Naive B cell (primary cell): ENCODE measurements around the gene PMIS2. TPM values are rescaled to one million over a fixed set of nuclear protein-coding genes. Genes with fewer than 3 reads are reported as not detected.
A peak's percentile ranks its signal among the peaks of the same experiment; 100 is the strongest.

Source experiments
- ATAC-seq, 2 donors: fragments of 150-1000 bp; cut with Tn5 transposase; 2 replicates each; pipeline ENCODE4 v1.10.0; 2021; ENCODE audit warnings: low read depth in 2 of 2, mild to moderate bottlenecking in 2 of 2, moderate library complexity in 2 of 2
- DNase-seq: peaks from one replicate; pipeline ENCODE4 v3.0.0; 2022
- H3K27ac Mint-ChIP-seq, 6 donors: one replicate each; pipeline ENCODE4 v1.8.0; 2020 to 2022; ENCODE audit warnings: mild to moderate bottlenecking in 6 of 6, mixed read lengths in 6 of 6, moderate library complexity in 5 of 6, inconsistent platforms in 2 of 6
- H3K27me3 Mint-ChIP-seq, 3 donors: one replicate each; pipeline ENCODE4 v1.8.0; 2021 to 2022; ENCODE audit warnings: mixed read lengths in 3 of 3, mild to moderate bottlenecking in 1 of 3
- H3K36me3 Mint-ChIP-seq, 2 donors: one replicate each; pipeline ENCODE4 v1.8.0; 2020 to 2022; ENCODE audit warnings: mixed read lengths in 2 of 2, inconsistent platforms in 1 of 2, mild to moderate bottlenecking in 1 of 2
- H3K4me1 Mint-ChIP-seq, 3 donors: one replicate each; pipeline ENCODE4 v1.8.0; 2020 to 2022; ENCODE audit warnings: mixed read lengths in 3 of 3, inconsistent platforms in 1 of 3, mild to moderate bottlenecking in 1 of 3, moderate library complexity in 1 of 3
- H3K4me3 Mint-ChIP-seq, 8 donors: one replicate each; pipeline ENCODE4 v1.8.0; 2020 to 2022; ENCODE audit warnings: mild to moderate bottlenecking in 8 of 8, mixed read lengths in 8 of 8, moderate library complexity in 8 of 8, inconsistent platforms in 2 of 8
- H3K9me3 Mint-ChIP-seq, 7 donors: one replicate each; pipeline ENCODE4 v1.8.0; 2020 to 2022; ENCODE audit warnings: mixed read lengths in 7 of 7, mild to moderate bottlenecking in 5 of 7, inconsistent platforms in 2 of 7, moderate library complexity in 1 of 7
- polyA plus RNA-seq, 6 donors: library from polyadenylated mRNA; unstranded; fragments of 300-500 nt; fragmentation: Illumina TruSeq; gene quantifications; one replicate each; pipeline ENCODE4 v1.2.3, GENCODE V29; 2021; ENCODE audit warnings: low read depth in 6 of 6

Gene PMIS2
- polyA plus RNA-seq, 6 donors from 2014 or later = not detected

DNA sequence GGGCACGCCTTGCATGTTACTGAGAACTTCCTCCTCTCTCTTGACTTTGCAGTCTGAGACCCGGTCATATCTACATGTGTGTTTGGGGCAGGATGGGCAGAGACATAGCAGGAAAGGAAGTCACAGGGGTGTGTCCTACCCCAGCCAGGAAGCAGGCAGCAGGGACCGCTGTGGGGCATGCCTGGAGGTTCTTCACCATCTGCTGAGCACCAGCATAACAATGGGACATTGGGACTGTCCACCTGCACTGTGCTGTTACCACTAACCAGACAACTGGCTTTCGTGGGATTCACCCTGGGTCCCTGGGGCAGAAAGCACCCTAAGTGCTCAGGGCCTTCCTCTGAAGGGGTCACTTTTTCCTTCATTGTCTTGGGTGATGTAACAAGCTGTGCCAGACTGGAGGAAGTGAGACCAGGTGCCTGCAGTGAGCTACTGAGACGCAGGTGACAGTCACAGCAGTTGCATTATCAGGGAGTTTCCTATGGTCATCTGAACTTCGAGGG lies 23.9 kb downstream of the PMIS2 start:
- Mint-ChIP-seq H3K27ac (peak overlapping the region; percentile 97 to 99 (median 98)), H3K36me3 (peaks cover 0 to 6% of the 10 kb centered on the region in 2 donors), H3K27me3 (no peaks in the 10 kb centered on the region), H3K9me3 (peaks cover 0 to 7% (median 6%) of the 10 kb centered on the region in 7 donors), H3K4me3 (peak overlapping the region; percentile 22 to 86 (median 78)), H3K4me1 (peaks cover 33 to 51% (median 41%) of the 10 kb centered on the region in 3 donors)
- peak; percentile 74 for DNase-seq
- ATAC-seq = peak; percentile 67 to 76

DNA sequence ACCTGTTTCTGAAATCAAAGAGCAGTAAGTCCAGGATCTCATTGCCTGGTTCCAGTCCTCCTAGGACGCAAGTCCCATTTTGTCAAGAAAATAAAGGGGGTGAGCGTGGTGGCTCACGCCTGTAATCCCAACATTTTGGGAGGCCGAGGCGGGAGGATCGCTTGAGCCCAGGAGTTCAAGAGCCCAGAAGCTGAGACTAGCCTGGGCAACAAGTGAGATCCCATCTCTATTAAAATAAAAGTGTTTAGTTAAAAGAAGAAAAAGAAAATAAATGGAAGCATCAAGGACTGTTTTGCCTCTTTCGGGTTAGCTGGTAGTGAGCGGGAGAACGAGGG lies 26.2 kb downstream of the PMIS2 start:
- Mint-ChIP-seq H3K9me3 (peaks cover 0 to 7% (median 6%) of the 10 kb centered on the region in 7 donors), H3K27me3 (no peaks in the 10 kb centered on the region), H3K36me3 (peaks cover 6 to 13% of the 10 kb centered on the region in 2 donors), H3K4me1 (peaks cover 37 to 53% (median 41%) of the 10 kb centered on the region in 3 donors), H3K4me3 (peak overlapping the region; percentile 82 to 95 (median 90)), H3K27ac (peak overlapping the region; percentile 97 to 99 (median 98))
- ATAC-seq = no peak
- DNase-seq = no peak

DNA sequence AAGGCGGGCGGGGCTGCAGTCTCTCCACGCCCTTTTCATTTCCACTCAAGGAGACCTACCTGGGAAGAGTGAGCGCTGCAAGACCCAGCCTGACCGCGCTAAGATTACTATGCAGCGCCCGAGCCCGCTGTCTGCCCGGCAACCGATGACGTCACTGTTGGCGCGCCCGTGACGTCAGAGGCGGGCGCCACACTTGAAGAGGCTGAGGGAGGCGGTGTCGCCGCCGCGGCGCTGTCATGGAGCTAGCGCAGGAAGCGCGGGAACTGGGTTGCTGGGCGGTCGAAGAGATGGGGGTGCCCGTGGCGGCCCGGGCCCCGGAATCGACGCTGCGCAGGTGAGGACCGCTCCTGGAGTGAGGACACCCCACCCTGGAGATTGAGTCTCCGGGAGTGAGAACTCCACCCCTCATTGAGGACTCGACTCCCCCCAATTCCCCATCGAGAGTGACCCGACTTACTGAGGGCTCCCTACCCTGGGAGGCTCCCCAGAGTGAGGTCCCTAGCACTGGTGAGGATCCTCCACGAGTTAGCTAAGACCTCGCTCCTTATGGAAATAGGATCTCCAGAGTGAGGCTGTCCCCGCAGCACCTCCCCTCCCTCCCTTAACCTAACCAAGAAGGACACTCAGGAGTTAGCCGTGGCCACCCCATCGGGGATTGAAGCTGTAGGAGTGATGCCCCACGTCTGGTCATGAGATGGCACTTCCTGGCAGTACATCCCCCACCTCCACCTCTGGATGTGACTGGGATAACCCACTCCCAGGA lies 26.8 kb downstream of the PMIS2 start, which contains the start of gene HAUS5:
Gene HAUS5 (plus strand): TSS at position 177 of the 763 bp plus-strand sequence. CDS start 60 bp downstream, at position 237.
- peak; percentile 97 for DNase-seq
- peaks cover 6 to 13% of the 10 kb centered on the region in 2 donors for H3K36me3 Mint-ChIP-seq
- H3K9me3 Mint-ChIP-seq = peaks cover 0 to 7% (median 4%) of the 10 kb centered on the region in 7 donors
- ATAC-seq = peak; percentile 65 to 72
- H3K27ac Mint-ChIP-seq = peak within 1 kb of the TSS; percentile 97 to 99 (median 98)
- H3K4me3 Mint-ChIP-seq = peak within 1 kb of the TSS; percentile 82 to 95 (median 90)
- H3K27me3 Mint-ChIP-seq = no peaks in the 10 kb centered on the region
- H3K4me1 Mint-ChIP-seq = peaks cover 37 to 53% (median 41%) of the 10 kb centered on the region in 3 donors

GRCh38 chr19:35613574-35613973 lies 27.6 kb downstream of the PMIS2 start:
- ATAC-seq = no peak
- peaks cover 33 to 48% (median 37%) of the 10 kb centered on the region in 3 donors for H3K4me1 Mint-ChIP-seq
- H3K4me3 Mint-ChIP-seq = peak overlapping the region; percentile 52 to 95 (median 88)
- peaks cover 6 to 8% of the 10 kb centered on the region in 2 donors for H3K36me3 Mint-ChIP-seq
- DNase-seq = no peak
- no peaks in the 10 kb centered on the region for H3K27me3 Mint-ChIP-seq
- H3K9me3 Mint-ChIP-seq = peaks cover 0 to 2% (median 0%) of the 10 kb centered on the region in 7 donors
- peak overlapping the region in 4 of 6 donors; percentile 56 to 98 (median 94) for H3K27ac Mint-ChIP-seq

DNA sequence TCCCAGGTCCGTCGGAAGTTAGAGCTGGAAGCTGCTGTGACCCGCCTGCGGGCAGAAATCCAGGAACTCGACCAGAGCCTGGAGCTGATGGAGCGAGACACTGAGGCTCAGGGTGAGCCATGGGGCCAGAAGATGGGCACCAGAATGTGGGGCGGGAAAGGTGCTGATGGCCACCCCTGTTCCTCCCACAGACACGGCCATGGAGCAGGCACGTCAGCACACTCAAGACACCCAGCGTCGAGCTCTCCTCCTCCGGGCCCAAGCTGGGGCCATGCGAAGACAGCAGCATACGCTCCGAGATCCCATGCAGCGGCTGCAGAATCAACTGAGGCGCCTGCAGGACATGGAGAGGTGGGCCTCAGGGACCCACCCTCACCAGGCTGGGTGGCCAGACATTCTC lies 29.1 kb downstream of the PMIS2 start:
- Mint-ChIP-seq H3K4me1 (peaks cover 24 to 34% (median 27%) of the 10 kb centered on the region in 3 donors), H3K27ac (peak overlapping the region in 1 of 6 donors; percentile 97), H3K9me3 (no peaks in the 10 kb centered on the region), H3K36me3 (peaks cover 6 to 7% of the 10 kb centered on the region in 2 donors), H3K27me3 (no peaks in the 10 kb centered on the region), H3K4me3 (peak overlapping the region in 2 of 8 donors; percentile 37 to 44)
- no peak for ATAC-seq
- no peak for DNase-seq

- ATAC-seq (no peak), DNase-seq (no peak)
- Mint-ChIP-seq H3K4me1 (peaks cover under 1 to 10% (median 3%) of the 10 kb centered on the region in 3 donors), H3K9me3 (no peaks in the 10 kb centered on the region), H3K36me3 (peaks cover 6 to 23% of the 10 kb centered on the region in 2 donors), H3K27me3 (no peaks in the 10 kb centered on the region), H3K4me3 (no peak overlapping the region), H3K27ac (peak overlapping the region in 1 of 6 donors; percentile 7)
Observed at GRCh38 chr19:35618857-35619256, 32.9 kb downstream of the PMIS2 start.

DNA sequence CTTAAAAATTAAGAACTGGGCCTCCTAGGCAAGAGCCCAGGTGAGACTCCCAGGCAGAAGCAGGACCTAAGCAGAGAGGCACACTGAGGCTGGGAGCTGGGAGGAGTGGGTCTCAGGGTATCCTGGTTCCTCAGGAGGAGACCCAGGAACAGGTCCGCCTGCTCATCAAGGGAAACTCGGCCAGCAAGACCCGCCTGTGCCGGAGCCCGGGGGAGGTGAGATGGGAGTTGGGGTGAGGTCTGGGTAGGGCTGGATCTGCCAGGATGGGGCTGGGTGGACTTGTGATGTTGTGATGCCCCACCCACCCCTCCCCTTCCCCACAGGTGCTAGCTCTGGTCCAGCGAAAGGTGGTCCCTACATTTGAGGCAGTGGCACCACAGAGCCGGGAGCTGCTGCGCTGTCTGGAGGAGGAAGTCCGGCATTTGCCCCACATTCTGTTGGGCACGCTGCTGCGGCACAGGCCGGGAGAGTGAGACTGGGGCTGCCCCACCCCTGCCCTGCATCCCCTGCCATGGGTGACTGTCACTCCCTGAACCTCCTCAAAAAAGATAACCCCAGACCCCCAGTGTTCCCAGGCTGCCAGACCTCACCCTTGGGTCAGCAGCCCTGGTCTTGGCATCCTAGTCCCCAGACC lies 33.4 kb downstream of the PMIS2 start:
- ATAC-seq (no peak), DNase-seq (no peak)
- Mint-ChIP-seq H3K4me3 (no peak overlapping the region), H3K27ac (peak overlapping the region in 1 of 6 donors; percentile 72), H3K36me3 (peaks cover 6 to 23% of the 10 kb centered on the region in 2 donors), H3K9me3 (no peaks in the 10 kb centered on the region), H3K4me1 (peaks cover 0 to 9% (median 3%) of the 10 kb centered on the region in 3 donors), H3K27me3 (no peaks in the 10 kb centered on the region)

DNA sequence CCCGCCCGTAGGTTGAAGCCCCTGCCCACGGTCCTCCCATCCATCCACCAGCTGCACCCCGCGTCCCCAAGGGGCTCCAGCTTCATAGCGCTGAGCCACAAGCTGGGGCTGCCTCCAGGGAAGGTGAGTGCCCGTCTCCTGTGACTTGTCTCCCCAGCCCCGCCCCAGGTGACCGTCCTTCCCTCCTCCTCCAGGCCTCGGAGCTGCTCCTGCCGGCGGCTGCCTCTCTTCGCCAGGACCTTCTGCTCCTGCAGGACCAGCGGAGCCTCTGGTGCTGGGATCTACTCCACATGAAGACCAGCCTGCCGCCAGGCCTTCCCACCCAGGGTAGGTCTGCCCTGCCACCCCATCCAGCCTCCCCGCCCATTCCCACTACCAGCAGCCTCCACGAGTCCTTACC lies 34.0 kb downstream of the PMIS2 start:
- peaks cover 6 to 23% of the 10 kb centered on the region in 2 donors for H3K36me3 Mint-ChIP-seq
- no peaks in the 10 kb centered on the region for H3K27me3 Mint-ChIP-seq
- H3K9me3 Mint-ChIP-seq = no peaks in the 10 kb centered on the region
- no peak for DNase-seq
- peak overlapping the region in 1 of 6 donors; percentile 72 for H3K27ac Mint-ChIP-seq
- no peak for ATAC-seq
- H3K4me3 Mint-ChIP-seq = peak overlapping the region in 1 of 8 donors; percentile 68
- peaks cover 0 to 9% (median 3%) of the 10 kb centered on the region in 3 donors for H3K4me1 Mint-ChIP-seq

DNA sequence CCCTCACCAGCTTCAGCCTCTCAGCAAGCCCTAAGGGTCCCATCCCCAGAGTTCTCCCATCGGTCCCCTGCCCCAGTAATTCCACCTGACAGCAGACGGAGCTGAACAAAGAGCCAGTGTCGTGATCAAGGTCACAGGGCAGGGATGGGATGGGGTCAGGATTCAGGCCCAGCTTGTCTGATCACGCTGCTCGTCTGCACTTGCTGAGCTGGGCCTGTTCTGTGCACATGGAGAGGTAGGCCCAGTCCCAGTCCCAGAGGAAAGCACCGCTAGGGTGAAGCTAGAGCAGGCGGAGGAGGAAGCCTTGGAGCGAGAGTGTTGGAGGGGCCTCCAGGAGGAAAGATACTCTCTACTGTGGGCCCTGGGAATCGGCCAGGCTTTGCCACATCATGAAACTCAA lies 35.7 kb downstream of the PMIS2 start:
- H3K9me3 Mint-ChIP-seq = no peaks in the 10 kb centered on the region
- H3K4me3 Mint-ChIP-seq = peak overlapping the region in 2 of 8 donors; percentile 13 to 24
- H3K27me3 Mint-ChIP-seq = no peaks in the 10 kb centered on the region
- peaks cover 0 to 15% of the 10 kb centered on the region in 2 donors for H3K36me3 Mint-ChIP-seq
- DNase-seq (no peak), ATAC-seq (no peak)
- peak overlapping the region in 1 of 6 donors; percentile 58 for H3K27ac Mint-ChIP-seq
- H3K4me1 Mint-ChIP-seq = peaks cover 0 to 5% (median 0%) of the 10 kb centered on the region in 3 donors

- ATAC-seq (no peak), DNase-seq (no peak)
- Mint-ChIP-seq H3K9me3 (no peaks in the 10 kb centered on the region), H3K27ac (no peak overlapping the region), H3K36me3 (peaks cover 0 to 15% of the 10 kb centered on the region in 2 donors), H3K4me1 (peaks cover 0 to 5% (median 0%) of the 10 kb centered on the region in 3 donors), H3K27me3 (no peaks in the 10 kb centered on the region), H3K4me3 (peak overlapping the region in 1 of 8 donors; percentile 18)
Observed at GRCh38 chr19:35622750-35623149, 36.8 kb downstream of the PMIS2 start.

GRCh38 chr19:35623327-35624010 lies 37.5 kb downstream of the PMIS2 start:
- ATAC-seq (no peak), DNase-seq (no peak)
- peak overlapping the region in 3 of 6 donors; percentile 47 to 51 (median 50) for H3K27ac Mint-ChIP-seq
- peak overlapping the region in 1 of 8 donors; percentile 18 for H3K4me3 Mint-ChIP-seq
- H3K4me1 Mint-ChIP-seq = peaks cover 5 to 9% (median 7%) of the 10 kb centered on the region in 3 donors
- H3K9me3 Mint-ChIP-seq = no peaks in the 10 kb centered on the region
- H3K36me3 Mint-ChIP-seq = peaks cover 0 to 15% of the 10 kb centered on the region in 2 donors
- no peaks in the 10 kb centered on the region for H3K27me3 Mint-ChIP-seq

GRCh38 chr19:35628264-35628564 lies 42.2 kb downstream of the PMIS2 start:
- H3K4me3 Mint-ChIP-seq = peak overlapping the region; percentile 89 to 100 (median 98)
- no peaks in the 10 kb centered on the region for H3K9me3 Mint-ChIP-seq
- H3K27me3 Mint-ChIP-seq = no peaks in the 10 kb centered on the region
- peaks cover 16 to 41% (median 25%) of the 10 kb centered on the region in 3 donors for H3K4me1 Mint-ChIP-seq
- ATAC-seq (no peak), DNase-seq (no peak)
- peak overlapping the region; percentile 97 to 99 (median 98) for H3K27ac Mint-ChIP-seq
- H3K36me3 Mint-ChIP-seq = peaks cover 9 to 30% of the 10 kb centered on the region in 2 donors
